ENCODE data around the gene TFCP2.

Gene TFCP2

DNA sequence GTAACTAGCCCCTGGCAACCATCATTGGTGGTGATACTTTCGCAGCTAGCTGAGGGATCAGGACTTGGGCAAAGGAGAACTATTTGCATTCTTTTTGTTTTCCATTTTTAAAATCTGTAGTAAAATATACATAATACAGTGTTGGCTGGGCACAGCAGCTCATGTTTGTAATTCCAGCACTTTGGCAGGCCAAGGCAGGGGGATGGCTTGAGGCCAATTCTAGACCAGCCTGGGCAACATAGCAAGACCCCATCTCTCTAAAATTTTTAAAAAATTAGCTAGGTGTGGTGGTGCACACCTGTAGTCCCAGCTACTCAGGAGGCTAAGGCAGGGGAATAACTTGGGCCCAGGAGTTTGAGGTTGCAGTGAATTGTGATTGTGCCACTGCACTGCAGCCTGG, 20.0 kb downstream of the TFCP2 start:
- no peak for DNase-seq

DNA sequence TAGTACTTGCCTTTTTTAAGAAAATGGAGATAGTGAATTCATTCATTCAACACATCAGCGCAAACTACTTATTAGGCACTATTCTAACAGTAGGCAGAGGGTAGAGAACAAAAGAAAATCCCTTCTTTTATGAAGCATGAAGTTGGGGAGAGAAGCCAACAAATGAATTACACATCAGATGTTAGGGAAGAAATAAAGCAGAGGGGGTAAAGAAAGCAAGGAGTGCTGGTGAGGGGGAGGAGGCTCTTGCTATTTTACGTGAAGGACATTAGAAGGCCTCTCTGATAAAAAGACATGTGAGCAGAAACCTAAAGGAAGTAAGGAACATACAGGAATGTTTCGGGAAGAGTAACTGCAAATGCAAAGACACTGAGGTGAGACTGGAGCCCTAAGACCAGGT, 22.2 kb downstream of the TFCP2 start:
- no peak for DNase-seq

DNA sequence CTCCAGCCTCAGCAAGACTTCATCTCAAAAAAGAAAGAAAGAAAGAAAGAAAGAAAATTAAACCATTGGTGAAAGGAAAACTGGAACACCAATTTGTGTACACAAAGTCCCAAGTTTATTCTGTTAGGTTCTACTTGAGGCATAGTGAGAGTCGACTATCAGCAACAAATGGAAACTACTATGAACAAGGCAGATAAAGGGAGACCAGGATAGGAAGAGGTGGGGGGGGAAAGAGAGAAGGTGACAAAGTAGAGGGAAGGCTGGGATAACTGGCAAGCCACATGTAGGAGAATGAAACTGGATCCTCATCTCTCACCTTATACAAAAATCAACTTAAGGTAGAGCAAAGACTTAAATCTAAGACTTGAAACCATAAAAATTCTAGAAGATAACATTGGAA, 25.6 kb downstream of the TFCP2 start:
- no peak for DNase-seq

DNA sequence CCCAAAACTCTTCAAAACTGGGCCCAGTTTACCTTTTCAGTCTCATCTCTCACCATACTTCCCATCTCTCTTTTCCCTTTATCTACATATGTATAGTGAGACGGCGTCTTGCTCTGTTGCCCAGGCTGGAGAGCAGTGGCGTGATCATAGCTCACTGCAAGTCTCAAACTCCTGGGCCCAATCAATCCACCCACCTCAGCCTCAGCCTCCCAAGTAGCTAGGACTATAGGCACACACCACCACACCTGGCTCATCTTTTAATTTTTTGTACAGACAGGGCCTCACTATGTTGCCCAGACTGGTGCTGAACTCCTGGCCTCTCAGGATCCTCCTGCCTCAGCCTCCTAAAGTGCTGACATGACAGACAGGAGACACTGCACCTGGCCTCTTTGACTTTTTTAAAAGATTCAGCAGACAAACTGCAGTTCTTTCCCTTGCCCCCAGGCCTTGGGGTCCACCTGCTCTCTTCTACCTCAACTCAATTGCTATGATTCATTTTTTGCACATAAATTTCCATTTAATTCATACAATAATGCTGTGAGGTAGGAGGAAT, 33.6 kb downstream of the TFCP2 start:
- no peak for DNase-seq

DNA sequence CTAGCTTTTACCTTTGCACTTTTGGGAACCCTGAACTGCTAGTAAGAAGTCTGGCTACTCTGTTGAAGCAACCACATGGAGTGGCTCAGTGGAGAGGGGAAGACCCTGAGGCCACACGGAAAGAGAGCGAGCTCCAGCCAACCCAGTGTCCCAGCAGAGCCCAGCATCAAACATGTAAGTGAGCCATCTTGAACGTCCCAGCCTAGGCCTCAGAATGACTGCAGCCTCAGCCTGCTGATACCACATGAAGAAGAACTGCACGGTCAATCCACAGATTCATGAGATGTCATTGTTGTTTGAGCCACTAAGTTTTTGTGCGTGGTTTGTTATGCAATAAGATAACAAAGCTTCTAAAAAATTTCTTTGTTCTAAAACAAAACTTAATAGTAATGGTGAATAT, 40.2 kb downstream of the TFCP2 start:
- no peak for DNase-seq

DNA sequence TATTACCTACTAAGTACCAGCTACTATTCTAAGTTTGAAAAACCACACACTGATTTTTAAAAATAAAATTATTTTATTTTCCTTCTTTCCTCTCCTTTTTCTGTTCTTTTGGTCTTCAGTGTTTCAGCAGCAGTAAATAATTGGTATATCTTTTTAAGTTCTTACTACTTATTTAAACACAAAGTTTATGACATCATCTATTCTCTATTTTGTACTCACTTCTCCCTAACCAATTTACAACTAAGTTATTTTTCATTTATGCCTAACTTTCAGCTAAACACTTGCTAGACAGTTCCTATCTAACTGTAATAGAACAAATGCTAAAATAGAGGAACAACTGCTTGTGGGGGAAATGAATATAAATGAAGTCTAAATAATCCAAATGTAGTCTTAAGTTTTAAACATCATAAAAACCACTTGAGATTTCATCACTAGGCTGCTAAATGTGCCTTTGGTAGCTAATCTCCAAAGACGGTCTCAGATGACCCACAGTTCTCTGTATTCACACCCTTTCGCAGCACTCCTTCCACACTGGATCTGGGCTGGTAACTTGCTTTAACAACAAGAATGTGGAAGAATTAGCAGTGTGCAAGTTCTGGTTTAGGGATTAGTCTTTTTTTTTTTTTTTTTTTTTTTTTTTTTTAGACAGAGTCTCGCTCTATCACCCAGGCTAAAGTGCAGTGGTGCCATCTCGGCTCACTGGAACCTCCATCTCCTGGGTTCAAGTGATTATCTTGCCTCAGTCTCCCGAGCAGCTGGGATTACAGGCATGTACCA, 41.0 kb downstream of the TFCP2 start:
- DNase-seq = no peak

DNA sequence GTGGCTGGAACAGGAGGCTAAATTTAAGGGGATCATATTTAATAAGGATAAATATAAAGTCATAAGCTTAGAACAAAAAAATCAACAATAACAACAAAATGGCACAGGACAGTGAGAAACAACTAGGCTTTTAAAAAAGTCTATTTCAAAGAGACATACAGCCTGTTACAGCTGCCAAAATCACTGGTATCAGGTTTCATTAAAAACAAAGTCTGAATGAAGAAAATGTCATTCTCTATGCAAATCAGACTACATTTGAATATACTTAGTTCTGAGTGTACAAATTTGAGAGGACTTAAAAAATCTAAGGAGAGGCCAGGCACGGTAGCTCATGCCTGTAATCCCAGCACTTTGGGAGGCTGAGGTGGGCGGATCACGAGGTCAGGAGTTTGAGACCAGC, 44.0 kb downstream of the TFCP2 start:
- no peak for DNase-seq

DNA sequence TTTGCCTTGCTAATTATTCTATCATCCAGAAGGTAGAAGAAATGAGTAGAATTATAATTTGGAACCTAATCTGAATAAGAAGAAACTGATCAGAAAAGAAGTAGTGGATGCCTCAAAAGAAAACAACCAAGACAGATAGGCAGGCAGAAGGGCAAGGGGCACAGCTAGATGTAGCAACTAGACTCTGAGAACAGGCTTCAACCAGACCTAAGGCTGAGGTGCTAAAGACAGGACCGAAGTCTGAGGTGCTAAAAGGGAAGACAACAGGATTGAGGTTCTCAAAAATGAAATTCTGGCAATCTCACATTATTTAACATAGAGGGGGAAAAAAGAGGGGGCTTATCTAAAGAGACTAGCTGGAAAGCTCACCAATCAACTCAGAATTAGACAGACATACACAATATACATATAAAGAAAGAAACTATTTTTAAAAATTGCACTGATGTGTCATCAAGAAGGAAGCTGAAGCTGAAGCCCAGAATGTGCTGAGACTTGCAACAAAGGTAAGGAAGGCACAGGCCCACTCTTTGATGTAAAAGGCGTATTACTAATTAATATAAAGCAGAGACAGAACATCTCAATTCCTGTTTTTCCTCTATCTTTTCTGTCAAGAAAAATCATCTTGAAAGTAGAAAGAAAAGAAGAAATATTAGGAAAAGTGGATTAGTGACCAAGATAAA, 45.7 kb downstream of the TFCP2 start:
- DNase-seq = no peak

DNA sequence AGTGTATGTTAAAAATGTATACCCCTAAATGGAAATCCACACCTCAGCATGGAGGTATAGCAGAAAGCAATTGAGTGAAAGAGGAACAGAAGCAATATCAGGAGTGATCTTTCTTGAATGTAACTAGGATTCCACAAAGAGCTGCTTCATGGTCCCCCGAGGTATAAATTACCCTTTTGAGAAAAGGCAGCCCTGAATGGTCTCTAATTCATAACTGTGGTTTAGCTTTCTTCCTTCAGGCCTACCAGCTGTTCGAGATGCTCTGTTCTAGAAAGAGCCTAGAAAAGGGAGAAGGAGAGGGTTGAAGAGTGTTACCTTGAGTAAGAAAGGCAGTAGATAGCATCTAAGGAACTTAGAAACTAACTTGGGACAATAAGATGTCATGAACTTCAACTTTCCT, 46.6 kb downstream of the TFCP2 start:
- no peak for DNase-seq

DNA sequence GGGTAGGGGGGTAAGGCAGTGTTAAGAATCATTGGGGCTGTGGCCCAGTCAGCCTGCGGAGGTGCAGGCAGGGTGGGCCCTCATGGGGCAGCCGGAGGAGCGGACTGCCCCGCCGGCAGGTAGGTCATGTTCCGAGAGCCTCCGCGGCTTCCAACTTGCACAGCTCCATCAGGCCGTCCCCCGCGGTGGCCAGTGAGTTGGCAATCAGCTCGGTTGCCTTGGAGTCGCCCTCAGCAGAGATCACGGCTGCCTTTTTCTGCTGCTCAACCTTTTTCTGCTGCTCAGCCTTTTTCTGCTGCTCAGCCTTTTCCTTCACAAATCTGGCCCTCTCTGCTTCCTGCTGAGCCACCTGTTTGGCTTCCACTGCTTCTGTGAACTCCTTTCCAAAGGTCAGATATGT, 48.4 kb downstream of the TFCP2 start:
- no peak for DNase-seq

DNA sequence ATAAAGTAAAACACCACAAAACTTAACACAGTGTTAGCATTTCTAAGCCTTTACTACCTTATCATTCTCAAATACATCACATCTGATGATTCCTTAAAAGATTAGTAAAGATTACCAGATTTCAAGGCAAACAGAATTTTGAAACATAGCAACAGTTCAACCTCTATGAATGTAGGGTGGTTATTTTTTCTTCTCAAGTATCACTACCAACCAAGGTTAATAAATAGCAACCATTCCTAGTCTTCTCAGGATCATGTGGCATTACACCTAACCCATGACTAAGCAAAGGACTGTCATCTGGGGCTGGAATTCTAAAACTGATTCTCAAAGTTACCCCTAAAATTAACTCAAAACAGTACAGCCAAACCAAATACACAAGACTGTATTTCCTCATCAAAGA, 50.1 kb downstream of the TFCP2 start:
- no peak for DNase-seq

DNA sequence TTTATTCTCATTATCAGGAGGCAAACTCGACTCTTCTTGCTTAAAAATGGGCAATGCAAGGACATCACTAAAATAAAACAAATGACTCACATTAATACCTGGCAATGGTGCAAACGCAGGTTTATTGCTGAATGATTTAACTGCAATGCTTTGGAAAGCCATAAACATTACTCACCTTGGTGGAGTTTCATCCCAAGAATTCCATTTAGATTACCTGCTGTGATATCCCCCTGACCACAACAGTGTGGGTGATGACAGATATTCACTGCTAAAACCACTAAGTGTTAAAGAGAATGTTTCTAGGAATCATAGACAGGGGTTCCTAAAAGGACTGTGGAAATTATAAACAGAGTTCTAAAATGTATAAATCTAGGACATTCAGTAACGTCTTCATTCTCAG, 54.2 kb downstream of the TFCP2 start:
- no peak for DNase-seq

DNA sequence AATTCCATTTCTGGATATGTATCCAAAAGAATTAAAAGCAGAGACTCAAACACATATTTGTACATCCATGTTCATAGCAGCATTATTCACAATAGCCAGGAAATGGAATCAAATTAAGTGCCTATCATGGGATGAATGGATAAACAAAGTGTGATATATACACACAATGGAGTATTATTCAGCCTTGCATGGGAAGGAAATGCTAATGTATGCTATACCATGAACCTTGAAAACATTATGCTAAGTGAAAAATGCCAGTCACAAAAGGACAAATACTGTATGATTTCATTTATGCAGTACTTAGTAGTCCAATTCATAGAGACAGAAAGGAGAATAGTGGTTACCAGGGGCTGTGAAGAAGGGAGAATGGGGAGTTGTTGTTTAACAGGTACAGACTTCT, 57.4 kb downstream of the TFCP2 start:
- DNase-seq = no peak

DNA sequence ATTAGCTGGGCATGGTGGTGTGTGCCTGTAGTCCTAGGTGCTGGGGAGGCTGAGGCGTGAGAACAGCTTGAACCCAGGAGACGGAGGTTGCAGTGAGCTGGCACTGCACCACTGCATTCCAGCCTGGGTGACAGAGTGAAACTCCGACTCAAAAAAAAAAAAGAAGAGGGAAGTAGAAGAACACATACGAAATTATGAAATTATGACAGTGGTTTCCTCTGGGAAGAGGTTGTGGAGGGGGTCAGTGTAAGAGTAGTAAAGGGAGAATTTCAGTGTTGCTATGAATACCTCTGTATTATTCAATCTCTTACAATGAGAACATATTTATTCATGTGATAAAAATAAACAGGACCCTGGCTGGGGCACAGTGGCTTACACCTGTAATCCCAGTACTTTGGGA, 64.8 kb downstream of the TFCP2 start:
- no peak for DNase-seq

DNA sequence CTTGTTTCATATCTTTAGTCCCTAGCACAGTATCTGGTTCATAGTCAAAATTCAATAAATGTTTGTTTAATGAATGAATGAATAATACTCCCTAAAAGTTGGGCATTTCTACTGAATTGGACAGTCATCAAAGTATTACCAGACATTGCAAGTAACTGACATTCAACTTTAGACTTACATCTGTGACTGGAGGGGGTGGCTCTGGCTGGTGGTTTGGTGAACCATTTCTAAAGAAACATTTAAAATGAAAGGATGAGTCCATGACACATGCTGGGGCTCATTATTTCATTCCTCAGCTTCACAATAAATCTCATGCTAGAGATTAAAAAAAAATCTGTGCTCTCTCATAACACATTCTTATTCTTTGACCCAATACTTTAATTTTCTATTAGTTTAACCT, 69.0 kb downstream of the TFCP2 start:
- DNase-seq = no peak

DNA sequence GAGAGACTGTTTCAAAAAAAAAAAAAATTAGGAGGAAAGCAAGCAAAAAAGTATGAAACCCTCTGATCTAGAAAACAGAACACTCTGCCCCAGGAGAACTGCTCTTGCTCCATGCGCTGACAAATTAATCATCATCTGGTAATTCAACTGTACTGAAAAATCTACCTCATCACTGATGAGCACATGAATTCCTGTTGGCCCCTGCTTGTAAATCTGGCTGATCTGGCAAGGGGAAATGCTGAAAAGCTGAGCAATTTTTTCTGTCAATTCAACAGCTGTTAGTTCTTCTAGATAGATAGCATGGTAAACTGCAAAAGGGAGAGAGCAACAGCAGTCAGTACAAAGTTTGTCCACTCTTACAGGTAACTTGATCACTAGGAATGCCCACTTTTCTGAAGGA, 74.3 kb downstream of the TFCP2 start:
- no peak for DNase-seq

DNA sequence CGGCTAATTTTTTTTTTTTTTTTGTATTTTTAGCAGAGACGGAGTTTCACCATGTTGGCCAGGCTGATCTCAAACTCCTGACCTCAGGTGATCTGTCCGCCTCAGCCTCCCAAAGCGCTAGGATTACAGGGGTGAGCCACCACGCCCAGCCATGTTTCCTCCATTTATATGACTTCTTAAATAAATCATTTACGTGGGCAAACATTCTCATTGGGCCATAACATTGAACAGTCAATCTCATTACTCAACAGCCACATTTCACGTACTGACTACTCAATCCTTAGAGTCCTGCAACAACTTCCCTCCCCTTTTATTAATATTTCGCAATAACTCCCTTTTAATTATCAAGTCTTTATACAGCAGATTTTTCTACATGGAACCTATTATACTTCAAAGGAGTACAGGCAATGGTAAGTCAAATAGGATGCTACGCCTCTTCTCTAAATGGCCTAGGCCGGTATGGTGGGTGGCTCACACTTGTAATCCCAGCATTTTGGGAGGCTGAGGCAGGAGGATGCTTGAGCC, 82.2 kb downstream of the TFCP2 start:
- DNase-seq = no peak

DNA sequence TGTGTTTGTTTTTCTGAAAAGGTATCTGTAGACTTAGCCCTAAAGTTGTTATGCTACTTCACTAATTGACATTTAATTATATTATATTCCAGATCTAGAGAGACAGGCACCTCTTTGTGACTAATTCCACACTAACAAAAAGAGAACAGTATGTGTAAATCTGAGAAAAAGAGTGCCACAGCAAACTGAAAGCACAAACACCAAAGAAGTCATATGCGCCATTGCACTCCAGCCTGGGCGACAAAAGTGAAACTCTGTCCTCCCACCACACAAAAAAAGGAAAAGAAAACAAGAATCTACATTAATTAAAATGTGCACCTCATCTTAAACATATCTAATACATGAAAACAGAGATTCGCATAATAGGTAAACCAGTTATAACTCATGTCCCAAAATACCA, 85.1 kb downstream of the TFCP2 start:
- peak; percentile 73 for DNase-seq

DNA sequence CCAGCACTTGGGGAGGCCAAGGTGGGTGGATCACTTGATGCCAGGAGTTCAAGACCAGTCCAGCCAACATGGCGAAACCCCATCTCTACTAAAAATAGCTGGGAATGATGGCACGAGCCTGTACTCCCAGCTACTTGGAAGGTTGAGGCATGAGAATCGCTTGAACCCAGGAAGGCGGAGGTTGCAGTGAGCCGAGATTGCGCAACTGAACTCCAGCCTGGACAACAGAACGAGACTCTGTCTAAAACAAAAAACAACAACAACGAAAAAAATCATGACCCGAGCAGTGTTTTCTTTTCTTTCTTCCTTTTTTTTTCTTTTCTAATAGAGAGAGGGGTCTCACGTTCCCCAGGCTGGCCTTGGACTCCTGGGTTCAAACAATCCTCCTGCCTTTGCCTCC, 86.0 kb downstream of the TFCP2 start:
- no peak for DNase-seq

DNA sequence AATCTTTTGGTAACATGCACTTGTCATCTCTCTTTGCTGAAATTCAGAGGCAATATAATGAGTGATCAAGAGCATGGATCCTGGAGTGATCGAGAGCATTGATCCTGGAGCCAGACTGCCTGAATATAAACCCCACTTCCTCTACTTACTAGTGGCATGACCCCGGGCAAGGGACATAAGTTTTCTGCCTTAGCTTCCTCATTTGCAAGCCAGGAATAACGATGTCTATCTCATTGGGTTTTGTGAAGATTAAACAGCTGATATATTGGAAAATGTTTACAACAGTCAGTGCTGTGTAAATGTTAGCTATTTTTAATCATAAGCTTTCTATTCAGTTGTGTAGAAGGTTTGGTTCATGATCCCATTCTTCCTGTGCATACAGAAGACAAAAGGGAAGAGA, 87.2 kb downstream of the TFCP2 start:
- no peak for DNase-seq

DNA sequence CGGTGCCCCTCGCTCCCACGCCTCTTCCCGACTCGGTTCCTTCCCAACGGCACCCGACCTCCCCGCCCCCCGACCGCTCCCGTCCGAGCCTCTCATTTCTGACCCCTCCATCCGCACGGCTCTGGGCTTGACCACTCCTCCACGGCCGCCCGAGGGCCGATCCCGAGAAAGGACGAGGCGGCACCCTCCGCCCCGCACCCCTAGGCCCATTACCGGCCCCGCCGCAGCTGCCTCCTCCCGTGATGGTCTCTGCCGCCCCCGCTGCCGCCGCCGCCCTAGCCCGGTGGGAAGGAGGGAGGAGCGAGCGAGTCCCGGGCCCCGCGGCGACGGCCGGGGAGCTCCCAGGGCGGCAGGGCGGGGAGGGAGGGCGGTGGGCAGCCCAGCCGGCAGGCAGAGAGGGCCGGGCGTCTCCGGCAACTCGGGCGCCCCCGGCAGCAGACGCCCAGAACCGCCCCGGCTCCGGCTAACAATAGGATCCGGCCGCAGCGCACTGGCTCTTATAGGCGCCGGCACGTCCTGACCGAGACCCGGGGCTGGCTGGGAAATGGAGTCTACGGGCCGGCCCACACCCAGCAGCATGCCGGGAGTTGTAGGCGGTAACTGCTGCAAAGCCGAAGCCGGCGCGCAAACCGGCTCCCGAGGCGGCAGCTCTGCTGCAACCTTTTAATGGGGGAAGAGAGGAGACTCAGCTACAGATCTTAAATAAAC, 89.7 kb downstream of the TFCP2 start, which contains the start of gene CSRNP2:
TSS of gene CSRNP2 (minus strand) at position 471 of the 708 bp plus-strand sequence. CDS start 7,035 bp downstream, outside the sequence.
- peak; percentile 97 for DNase-seq

DNA sequence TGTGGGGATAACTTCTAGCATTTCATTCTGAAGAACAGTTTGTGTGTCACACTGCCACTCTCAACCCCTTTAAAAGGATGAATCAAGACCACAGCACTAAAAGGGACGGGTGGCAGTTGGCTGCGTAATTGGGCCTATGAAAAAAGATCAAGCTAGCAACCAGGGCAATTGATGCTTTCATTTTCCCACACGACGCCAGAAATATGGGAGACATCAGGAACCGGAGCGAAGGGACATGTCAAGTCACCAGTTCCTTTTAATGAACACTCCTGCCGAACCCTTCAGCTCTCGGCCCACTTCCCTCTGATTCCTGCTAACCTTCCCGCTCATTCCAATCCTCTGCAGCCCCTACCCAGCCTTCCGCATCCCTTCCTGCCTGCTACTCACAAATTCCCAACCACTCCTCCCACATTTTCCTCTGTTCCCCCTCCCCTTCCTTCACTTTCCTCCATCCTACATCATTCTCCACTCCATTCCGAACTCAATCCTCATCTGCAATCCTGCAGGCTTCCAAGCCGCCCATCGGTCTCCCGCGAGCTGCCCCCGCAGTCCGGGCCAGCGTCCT, 90.3 kb downstream of the TFCP2 start:
- peak; percentile 24 for DNase-seq

DNA sequence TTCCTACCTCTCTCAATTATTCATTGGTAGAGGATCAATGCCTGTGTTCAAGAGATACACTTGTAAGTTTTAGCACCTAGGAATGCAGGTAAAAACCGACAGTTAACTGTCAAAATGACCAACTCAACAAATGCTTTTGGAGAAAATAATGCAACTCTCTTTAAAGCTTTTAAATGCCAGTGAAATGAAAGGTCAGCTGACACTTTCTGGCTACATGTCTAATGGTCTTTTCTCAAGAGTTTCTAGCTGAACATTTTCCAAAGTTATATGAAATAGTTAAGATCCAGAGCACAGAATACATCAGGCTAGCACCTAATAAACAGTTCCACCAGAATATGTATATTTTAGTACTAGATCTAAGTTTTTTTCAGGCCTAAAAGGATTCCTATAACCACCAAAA, 91.5 kb downstream of the TFCP2 start:
- DNase-seq = no peak
